GM12878 (cell line): Measurements from ENCODE around the gene DHFR. TPM values are rescaled to one million over a fixed set of nuclear protein-coding genes. Genes with fewer than 3 reads are reported as not detected.

Experiments used
- ATAC-seq: fragments of 200-7000 bp; cut with Tn5 transposase; 3 replicates; pipeline ENCODE4 v1.9.1; 2020; ENCODE audit warnings: mild to moderate bottlenecking, moderate library complexity
- BruUV-seq: library from RNA; stranded (reverse); fragments of 400-500 nt; replicated peaks from 2 replicates; lab custom pipeline; 2021; lab: Mats Ljungman, UMichigan
- CTCF ChIA-PET: fragments of 300-600 bp; sonication (Branson Sonifier 250); formaldehyde crosslinking; extraction: SDS; loops from one replicate; lab custom pipeline; 2021; ENCODE audit warnings: inconsistent platforms; lab: Yijun Ruan, JAX
- POLR2A ChIA-PET: fragments of 350-600 bp; formaldehyde crosslinking; extraction: SDS; loops from one replicate; lab custom pipeline; 2021; ENCODE audit warnings: inconsistent platforms; lab: Charles Lee
- RAD21 ChIA-PET: fragments of 300-600 bp; sonication (Branson Sonifier 250); formaldehyde crosslinking; loops from one replicate; lab custom pipeline; 2023; ENCODE audit warnings: antibody characterized with exemption; ENCODE audit not compliant: unreplicated experiment; lab: Charles Lee
- SMC1A ChIA-PET: fragments of 300-600 bp; sonication (Branson Sonifier 250); formaldehyde crosslinking; loops from one replicate; lab custom pipeline; 2023; ENCODE audit not compliant: unreplicated experiment, uncharacterized antibody; lab: Charles Lee
- DNase-seq: peaks from one replicate; pipeline ENCODE4 v3.0.0-alpha.2; 2011; ENCODE audit warnings: low read depth, low spot score
- FAIRE-seq: peaks from 3 replicates; lab custom pipeline; 2011; peaks lifted over from hg19 to GRCh38; lab: Jason Lieb, UNC
- H2AFZ ChIP-seq: 2 replicates; pipeline ENCODE4 v1.6.0; 2011; ENCODE audit warnings: low read depth, low read length, control low read depth; ENCODE audit not compliant: control insufficient read depth
- H3K27ac ChIP-seq: 2 replicates; pipeline ENCODE4 v1.5.1; 2011; ENCODE audit warnings: control low read depth; ENCODE audit not compliant: control insufficient read depth, insufficient read depth
- H3K27me3 ChIP-seq, 2 experiments: replicated peaks in 1 of 2; 2 replicates each; pipeline versions ENCODE4 v1.6.0 to v1.6.1; 2011; ENCODE audit warnings: low read length in 1 of 2; ENCODE audit not compliant: control insufficient read depth in 2 of 2, insufficient read depth in 2 of 2
- H3K36me3 ChIP-seq, 2 experiments: 2 replicates each; pipeline ENCODE4 v1.5.1; 2011; ENCODE audit warnings: low read length in 1 of 2; ENCODE audit not compliant: control insufficient read depth in 2 of 2, insufficient read depth in 2 of 2
- H3K4me1 ChIP-seq: 2 replicates; pipeline ENCODE4 v1.6.1; 2011; ENCODE audit warnings: mild to moderate bottlenecking, low read length, moderate library complexity, mixed read lengths; ENCODE audit not compliant: control insufficient read depth, insufficient read depth
- H3K4me2 ChIP-seq: 2 replicates; pipeline ENCODE4 v1.6.0; 2011; ENCODE audit warnings: control low read depth; ENCODE audit not compliant: control insufficient read depth, insufficient read depth
- H3K4me3 ChIP-seq: fragments of 200-600 bp; sonication (generic); 2 replicates; pipeline ENCODE4 v1.5.1; 2016
- H3K79me2 ChIP-seq: 2 replicates; pipeline ENCODE4 v1.6.0; 2011; ENCODE audit warnings: low read length; ENCODE audit not compliant: control insufficient read depth, insufficient read depth
- H3K9ac ChIP-seq: 2 replicates; pipeline ENCODE4 v1.8.0; 2011; ENCODE audit warnings: low read length, control low read depth, mixed read lengths; ENCODE audit not compliant: control insufficient read depth, insufficient read depth
- H3K9me3 ChIP-seq: replicated peaks from 3 replicates; pipeline ENCODE4 v1.5.1; 2011; ENCODE audit warnings: mild to moderate bottlenecking, low read length; ENCODE audit not compliant: control insufficient read depth, insufficient read depth
- H4K20me1 ChIP-seq: 2 replicates; pipeline ENCODE4 v1.6.0; 2011; ENCODE audit not compliant: control insufficient read depth, insufficient read depth
- CREM ChIP-seq: IDR thresholded peaks from 2 replicates; pipeline ENCODE4 v1.6.1; 2014; ENCODE audit warnings: antibody characterized with exemption, low read depth
- NR2F1 ChIP-seq: fragments of 450-650 bp; conservative IDR thresholded peaks from 2 replicates; pipeline ENCODE4 v1.6.1; 2017; ENCODE audit warnings: mild to moderate bottlenecking
- PBX3 ChIP-seq: IDR thresholded peaks from 2 replicates; pipeline ENCODE4 v1.6.1; 2011; ENCODE audit warnings: mild to moderate bottlenecking, low read depth, low read length, moderate library complexity; ENCODE audit not compliant: insufficient replicate concordance
- RFX5 ChIP-seq: IDR thresholded peaks from 2 replicates; pipeline ENCODE4 v1.6.1; 2011; ENCODE audit warnings: low read depth, low read length, improper control_type of control experiment
- SKIL ChIP-seq: fragments of 450-650 bp; IDR thresholded peaks from 2 replicates; pipeline ENCODE4 v1.6.1; 2017; ENCODE audit warnings: mild to moderate bottlenecking, low read depth, inconsistent platforms; ENCODE audit not compliant: poor library complexity, severe bottlenecking
- USF2 ChIP-seq: IDR thresholded peaks from 2 replicates; pipeline ENCODE4 v1.6.1; 2011; ENCODE audit warnings: low read depth, low read length, improper control_type of control experiment, borderline replicate concordance
- ZNF384 ChIP-seq: IDR thresholded peaks from 2 replicates; pipeline ENCODE4 v1.6.1; 2012; ENCODE audit warnings: low read depth, mild to moderate bottlenecking, low read length, improper control_type of control experiment, borderline replicate concordance
- WGBS: methylation state at CpG from one replicate; pipeline ENCODE4 v1.1.6; 2016; ENCODE audit warnings: low lambda C conversion rate; ENCODE audit not compliant: insufficient replicate concordance, insufficient coverage; ENCODE audit errors: missing lambda C conversion rate; 5-methylcytosine and 5-hydroxymethylcytosine counted together
- in situ Hi-C: fragments of 300-500 bp; cut with MboI; formaldehyde crosslinking; loops from 9 replicates; pipeline ENCODE4 v1.14.3; 2018; ENCODE audit warnings: mixed read lengths
- intact Hi-C: fragments of 100-400 bp; cut with micrococcal nuclease; formaldehyde crosslinking; loops from one replicate; pipeline ENCODE4 v1.14.2; 2022; ENCODE audit not compliant: unreplicated experiment
- polyA plus RNA-seq, 11 experiments: library from polyadenylated mRNA; depleted of rRNA in 4 of 11; unstranded in 6 of 11; stranded (reverse) in 5 of 11; fragments of >200 nt; fragmentation: Nextera tagmentation in 4 of 11; fragmentation: Illumina TruSeq in 1 of 11; extraction: Ambion mirVana in 4 of 11; extraction: Trizol in 1 of 11; gene quantifications; 1 replicate in 1 of 11; 2 replicates in 10 of 11; pipeline versions ENCODE4 v1.2.1 to v1.2.3, GENCODE V29; 2011 to 2016; ENCODE audit warnings: inconsistent platforms in 2 of 11, missing spikeins in 2 of 11, low read depth in 1 of 11
- total RNA-seq, 4 experiments: library from RNA; depleted of rRNA in 3 of 4; stranded (reverse); fragments of >200 nt in 3 of 4; fragmentation: Illumina TruSeq in 1 of 4; extraction: Trizol in 1 of 4; gene quantifications; 2 replicates each; pipeline versions ENCODE4 v1.2.1 to v1.2.3, GENCODE V29; 2013 to 2021

Gene DHFR
- total and polyA plus RNA-seq, 10 of the 15 experiments (the other 5 are each of a cell fraction or from before 2014, with no cell fraction given): 57.9 to 143 (median 71.4) TPM

DNA sequence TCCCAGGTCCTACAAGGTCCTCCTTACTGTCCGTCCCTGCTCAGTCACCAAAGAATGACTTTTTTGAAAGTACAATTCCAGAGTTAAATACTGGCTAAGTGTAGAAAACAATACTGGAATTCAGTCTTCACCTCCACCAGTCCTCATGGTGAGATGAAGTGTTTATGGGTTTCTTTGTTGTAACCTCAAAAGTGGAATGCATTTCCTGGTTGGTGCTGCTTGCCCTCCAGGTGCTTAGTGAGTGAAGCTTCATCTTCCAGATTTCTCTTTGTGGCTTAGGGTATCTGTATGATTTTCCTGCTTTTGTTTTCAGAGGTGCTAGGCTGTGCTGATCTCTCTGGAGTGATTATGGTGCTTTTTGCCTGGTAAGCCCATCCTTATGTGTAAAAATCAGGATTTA is 49.4 kb upstream of the DHFR start:
- POLR2A ChIA-PET: no interaction called here
- Histone ChIP-seq H3K27ac (no peak overlapping the region), H3K4me3 (no peak overlapping the region), H2AFZ (no peak overlapping the region), H3K36me3 (peaks cover 2 to 3% of the 10 kb centered on the region in 2 experiments; a peak in 3 of 4 replicates), H3K4me1 (no peaks in the 10 kb centered on the region), H3K9me3 (no peaks in the 10 kb centered on the region), H4K20me1 (no peaks in the 10 kb centered on the region), H3K4me2 (no peak overlapping the region), H3K27me3 (no peaks in the 10 kb centered on the region), H3K79me2 (no peaks in the 10 kb centered on the region), H3K9ac (no peak overlapping the region)
- in situ Hi-C loops (loop anchor here (10.0 kb wide), 1 partner anchor 461 kb away; no protein-coding TSS in a partner anchor), intact Hi-C loops (no loop called here)
- RAD21 ChIA-PET: no interaction called here
- CTCF ChIA-PET: interaction anchor here (1.4 kb wide), 1 partner anchor 489 kb away, joined by 3 read pairs; no protein-coding TSS in a partner anchor
- no TSS peak for BruUV-seq
- WGBS: 94% methylated on average over 1 of the region's 1 CpG
- DNase-seq (no peak), ATAC-seq (no peak), FAIRE-seq (no peak)
- TF ChIP-seq ZNF384 (no peak), CREM (no peak), USF2 (no peak), SKIL (no peak), RFX5 (no peak), NR2F1 (no peak), PBX3 (no peak)
- SMC1A ChIA-PET: no interaction called here
